HL-60 (cell line): ENCODE results near the gene TSHZ2.

Experiments
- CTCF ChIP-seq: IDR thresholded peaks from one replicate; pipeline ENCODE4 v1.5.1; 2011; ENCODE audit warnings: low read length, control low read depth, inconsistent platforms; ENCODE audit not compliant: insufficient read depth
- GABPA ChIP-seq: IDR thresholded peaks from 2 replicates; pipeline ENCODE4 v1.6.1; 2012; ENCODE audit warnings: low read depth
- POLR2AphosphoS5 ChIP-seq: IDR thresholded peaks from 2 replicates; pipeline ENCODE4 v1.6.1; 2012; ENCODE audit warnings: low read depth
- REST ChIP-seq: IDR thresholded peaks from 2 replicates; pipeline ENCODE4 v1.6.1; 2012; ENCODE audit warnings: low read depth; ENCODE audit not compliant: insufficient replicate concordance
- SPI1 ChIP-seq: IDR thresholded peaks from 2 replicates; pipeline ENCODE4 v1.6.1; 2012; ENCODE audit warnings: low read depth, mild to moderate bottlenecking, borderline replicate concordance

DNA sequence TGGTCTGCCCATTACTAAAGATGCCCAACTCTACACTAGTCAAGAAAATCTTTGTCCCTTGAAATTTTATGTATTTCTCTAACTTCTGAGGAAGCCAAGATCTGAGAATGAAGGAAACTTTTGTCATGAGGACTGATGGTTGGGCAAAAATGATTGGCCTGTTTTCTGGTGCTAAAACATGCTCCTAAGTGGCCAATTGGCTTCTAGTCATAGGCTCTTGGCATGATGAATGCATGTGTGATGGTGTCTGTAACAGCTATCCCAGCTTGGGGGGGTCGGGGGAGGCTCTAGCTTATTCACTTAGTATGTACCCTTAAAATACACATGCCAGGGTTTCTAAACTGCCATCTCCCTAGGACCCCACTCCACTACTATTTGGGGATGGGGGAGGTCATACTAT, 392.9 kb downstream of the TSHZ2 start:
- no peak for TF ChIP-seq CTCF
- TF ChIP-seq GABPA: no peak
- TF ChIP-seq REST: no peak
- no peak for TF ChIP-seq POLR2AphosphoS5
- TF ChIP-seq SPI1: no peak
